T-helper 1 cell (primary cell): Measurements from ENCODE around the gene PLOD1.
"Not testable (repeated sequence)": the region's sequence is repeated elsewhere in the genome, so short reads cannot be mapped to it uniquely, and the experiment has no call there.

Experiments
- DNase-seq, 5 donors: peaks; one replicate each; pipeline ENCODE4 v3.0.0-alpha.2; 2012 to 2020

PLOD1 gene

GRCh38 chr1:11912482-11913216 is 21.9 kb upstream of the PLOD1 start:
- not testable (repeated sequence) for DNase-seq

- DNase-seq = no peak
Observed at GRCh38 chr1:11913291-11913690, 21.2 kb upstream of the PLOD1 start.

GRCh38 chr1:11914024-11914423 is 20.5 kb upstream of the PLOD1 start:
- DNase-seq = no peak

GRCh38 chr1:11918799-11919519 is 15.6 kb upstream of the PLOD1 start:
- no peak for DNase-seq

- DNase-seq = no peak
Observed at GRCh38 chr1:11919621-11920020, 14.9 kb upstream of the PLOD1 start.

- no peak for DNase-seq
Observed at GRCh38 chr1:11920239-11920903, 14.1 kb upstream of the PLOD1 start.

- DNase-seq = no peak
Observed at GRCh38 chr1:11921022-11921421, 13.5 kb upstream of the PLOD1 start.

- DNase-seq = no peak
Observed at GRCh38 chr1:11923069-11923826, 11.3 kb upstream of the PLOD1 start.

- no peak for DNase-seq
Observed at GRCh38 chr1:11923827-11924113, 10.7 kb upstream of the PLOD1 start.

- no peak for DNase-seq
Observed at GRCh38 chr1:11924334-11925195, 10.0 kb upstream of the PLOD1 start.

- DNase-seq = not testable (repeated sequence)
Observed at GRCh38 chr1:11925196-11925937, 9.2 kb upstream of the PLOD1 start.

GRCh38 chr1:11925938-11926292 is 8.6 kb upstream of the PLOD1 start:
- peak in 1 of 5 donors; percentile 16 for DNase-seq

- no peak for DNase-seq
Observed at GRCh38 chr1:11927866-11928592, 6.5 kb upstream of the PLOD1 start.

GRCh38 chr1:11929849-11930248 is 4.7 kb upstream of the PLOD1 start:
- DNase-seq = no peak

GRCh38 chr1:11930571-11931445 is 3.7 kb upstream of the PLOD1 start:
- no peak for DNase-seq

- no peak for DNase-seq
Observed at GRCh38 chr1:11931845-11932244, 2.7 kb upstream of the PLOD1 start.

GRCh38 chr1:11935057-11935412 is 518 bp downstream of the PLOD1 start:
- no peak for DNase-seq

GRCh38 chr1:11935733-11936132 is 1.2 kb downstream of the PLOD1 start:
- DNase-seq = not testable (repeated sequence)

GRCh38 chr1:11938722-11939526 is 4.4 kb downstream of the PLOD1 start:
- no peak for DNase-seq
